ENCODE results near the gene ATP8B1. TPM values are rescaled to one million over a fixed set of nuclear protein-coding genes. Genes with fewer than 3 reads are reported as not detected.

The ATP8B1 gene
- total RNA-seq, 1 experiment from 2014 or later, result 24.8 TPM

GRCh38 chr18:57733861-57734260 is 69.3 kb downstream of the ATP8B1 start:
- Histone ChIP-seq H3K4me3 (ENCODE audit: low read length) (no peak overlapping the region), H3F3A (ENCODE audit: low read length, unreplicated experiment) (no peaks in the 10 kb centered on the region), H3K27ac (ENCODE audit: low read length) (no peak overlapping the region), H3K27me3 (ENCODE audit: low read length) (no peaks in the 10 kb centered on the region), H3K36me3 (ENCODE audit: low read depth, low read length) (no peaks in the 10 kb centered on the region), H3K4me1 (ENCODE audit: insufficient read depth, low read length) (peaks cover 16% of the 10 kb centered on the region), H3K79me2 (ENCODE audit: low read length) (no peaks in the 10 kb centered on the region), H3K9me2 (replicated peaks; ENCODE audit: low read length) (no peaks in the 10 kb centered on the region), H3K9ac (ENCODE audit: low read length) (no peak overlapping the region), H3K9me3 (ENCODE audit: low read length) (no peaks in the 10 kb centered on the region), H3K4me2 (ENCODE audit: low read length) (no peak overlapping the region), H4K20me1 (ENCODE audit: low read length) (no peaks in the 10 kb centered on the region), H2AFZ (ENCODE audit: low read length) (no peak overlapping the region)
- BruUV-seq (replicated peaks), result no TSS peak
- TF ChIP-seq CTCF (conservative IDR thresholded peaks at IDR 0.05; ENCODE audit: low read depth, low read length) (no peak), EZH2 (IDR thresholded peaks at IDR 0.05; ENCODE audit: low read length, unreplicated experiment) (no peak), EZH2phosphoT487 (IDR thresholded peaks at IDR 0.05; ENCODE audit: borderline replicate concordance, low read length) (no peak)
- intact Hi-C loops (cut with micrococcal nuclease), result no loop called here
- ATAC-seq, result no peak
- ChIA-PET CTCF (no interaction called here), POLR2A (ENCODE audit: unreplicated experiment) (no interaction called here)
- DNase-seq, result no peak

GRCh38 chr18:57730146-57730545 is 73.0 kb downstream of the ATP8B1 start:
- no peaks in the 10 kb centered on the region for H3K79me2 ChIP-seq (ENCODE audit: low read length)
- POLR2A ChIA-PET (ENCODE audit: unreplicated experiment), result no interaction called here
- CTCF ChIA-PET, result no interaction called here

More at GRCh38 chr18:57730146-57730545, 73.0 kb downstream of the ATP8B1 start:
- DNase-seq (no peak), ATAC-seq (no peak)
- H3K9me2 ChIP-seq (replicated peaks; ENCODE audit: low read length), result no peaks in the 10 kb centered on the region
- H2AFZ ChIP-seq (ENCODE audit: low read length), result no peak overlapping the region
- H3K4me1 ChIP-seq (ENCODE audit: insufficient read depth, low read length), result peaks cover 12% of the 10 kb centered on the region; the same call in 1 of the 2 replicates
- no peaks in the 10 kb centered on the region for H3F3A ChIP-seq (ENCODE audit: low read length, unreplicated experiment)
- H3K9ac ChIP-seq (ENCODE audit: low read length), result no peak overlapping the region
- no peak overlapping the region for H3K4me2 ChIP-seq (ENCODE audit: low read length)
- no peak overlapping the region for H3K27ac ChIP-seq (ENCODE audit: low read length)
- intact Hi-C loops (cut with micrococcal nuclease), result no loop called here
- no peak overlapping the region for H3K4me3 ChIP-seq (ENCODE audit: low read length)
- no peak for TF ChIP-seq EZH2phosphoT487 (IDR thresholded peaks at IDR 0.05; ENCODE audit: borderline replicate concordance, low read length)
- TF ChIP-seq CTCF (conservative IDR thresholded peaks at IDR 0.05; ENCODE audit: low read depth, low read length), result no peak
- no peak for TF ChIP-seq EZH2 (IDR thresholded peaks at IDR 0.05; ENCODE audit: low read length, unreplicated experiment)
- no peaks in the 10 kb centered on the region for H3K27me3 ChIP-seq (ENCODE audit: low read length)
- H3K36me3 ChIP-seq (ENCODE audit: low read depth, low read length), result peaks cover 15% of the 10 kb centered on the region
- no peaks in the 10 kb centered on the region for H3K9me3 ChIP-seq (ENCODE audit: low read length)
- no TSS peak for BruUV-seq (replicated peaks)
- H4K20me1 ChIP-seq (ENCODE audit: low read length), result no peaks in the 10 kb centered on the region
